H1 (cell line): ENCODE data around the gene DET1. TPM values are rescaled to one million over a fixed set of nuclear protein-coding genes. Genes with fewer than 3 reads are reported as not detected.

Experiments
- CTCF ChIA-PET: fragments of 300-600 bp; sonication (Branson Sonifier 250); formaldehyde crosslinking; loops from one replicate; lab custom pipeline; 2021; ENCODE audit not compliant: partially characterized antibody; lab: Charles Lee
- POLR2A ChIA-PET: fragments of 300-600 bp; sonication (Branson Sonifier 250); formaldehyde crosslinking; loops from one replicate; lab custom pipeline; 2021; ENCODE audit warnings: inconsistent platforms; ENCODE audit not compliant: partially characterized antibody; lab: Charles Lee
- DNase-seq, 2 experiments: peaks; one replicate each; pipeline versions ENCODE4 v3.0.0 to v3.0.0-alpha.2; 2010 to 2022; ENCODE audit warnings: low spot score in 2 of 2, low read depth in 1 of 2, mixed read lengths in 1 of 2
- FAIRE-seq: peaks from 2 replicates; lab custom pipeline; 2011; peaks lifted over from hg19 to GRCh38; lab: Jason Lieb, UNC
- H2AFZ ChIP-seq: 2 replicates; pipeline ENCODE4 v1.8.1; 2012; ENCODE audit warnings: low read length, inconsistent platforms
- H2AK5ac ChIP-seq: 2 replicates; pipeline ENCODE4 v1.6.1; 2013; ENCODE audit warnings: low read depth, low read length
- H2BK120ac ChIP-seq: replicated peaks from 2 replicates; pipeline ENCODE3; 2013; ENCODE audit warnings: low read depth, low read length, inconsistent platforms
- H2BK12ac ChIP-seq: 2 replicates; pipeline ENCODE4 v1.6.1; 2013; ENCODE audit warnings: low read depth, low read length
- H2BK15ac ChIP-seq: 2 replicates; pipeline ENCODE4 v1.6.1; 2013; ENCODE audit warnings: low read length
- H2BK20ac ChIP-seq: 2 replicates; pipeline ENCODE4 v1.6.1; 2013; ENCODE audit warnings: low read length
- H2BK5ac ChIP-seq: 2 replicates; pipeline ENCODE4 v1.6.1; 2013; ENCODE audit warnings: low read depth, low read length
- H3K14ac ChIP-seq: 2 replicates; pipeline ENCODE4 v1.6.1; 2013; ENCODE audit warnings: inconsistent platforms; ENCODE audit not compliant: insufficient read length
- H3K18ac ChIP-seq: 2 replicates; pipeline ENCODE4 v1.6.1; 2013; ENCODE audit warnings: low read length; ENCODE audit errors: extremely low read depth
- H3K23ac ChIP-seq: 2 replicates; pipeline ENCODE4 v1.6.1; 2013; ENCODE audit warnings: inconsistent platforms; ENCODE audit not compliant: insufficient read length
- H3K23me2 ChIP-seq: 2 replicates; pipeline ENCODE4 v1.6.1; 2013; ENCODE audit warnings: low read depth, low read length
- H3K27ac ChIP-seq: 2 replicates; pipeline ENCODE4 v1.6.1; 2011; ENCODE audit warnings: low read depth, low read length, inconsistent platforms
- H3K27me3 ChIP-seq, 4 experiments: replicated peaks in 1 of 4; 1 replicate in 1 of 4; 2 replicates in 3 of 4; pipeline versions ENCODE4 v1.6.1 to v1.8.1; 2011 to 2013; ENCODE audit warnings: low read length in 3 of 4, mild to moderate bottlenecking in 3 of 4, inconsistent platforms in 2 of 4, mixed read lengths in 2 of 4, moderate library complexity in 1 of 4; ENCODE audit not compliant: control insufficient read depth in 3 of 4, insufficient read depth in 3 of 4; ENCODE audit errors: extremely low read depth in 1 of 4
- H3K36me3 ChIP-seq, 4 experiments: 2 replicates each; pipeline versions ENCODE4 v1.6.1 to v1.8.1; 2011 to 2013; ENCODE audit warnings: mild to moderate bottlenecking in 4 of 4, low read length in 3 of 4, moderate library complexity in 2 of 4, control low read depth in 1 of 4, inconsistent platforms in 1 of 4; ENCODE audit not compliant: insufficient read depth in 4 of 4, control insufficient read depth in 2 of 4
- H3K4ac ChIP-seq: replicated peaks from 2 replicates; pipeline ENCODE3; 2013; ENCODE audit warnings: low read length, low read depth, mixed read lengths, inconsistent platforms; ENCODE audit not compliant: insufficient read length
- H3K4me1 ChIP-seq, 4 experiments: replicated peaks in 1 of 4; 1 replicate in 1 of 4; 2 replicates in 3 of 4; pipeline versions ENCODE4 v1.6.1 to v1.8.1; 2011 to 2013; ENCODE audit warnings: low read length in 3 of 4, inconsistent platforms in 2 of 4, mixed read lengths in 1 of 4; ENCODE audit not compliant: insufficient read depth in 4 of 4, control insufficient read depth in 3 of 4
- H3K4me2 ChIP-seq, 2 experiments: 2 replicates each; pipeline versions ENCODE4 v1.6.1 to v1.8.1; 2011 to 2013; ENCODE audit warnings: low read depth in 2 of 2, low read length in 2 of 2, control low read depth in 1 of 2, inconsistent platforms in 1 of 2, mild to moderate bottlenecking in 1 of 2; ENCODE audit not compliant: insufficient read depth in 1 of 2
- H3K4me3 ChIP-seq, 4 experiments: fragments of 200-600, 300-600 bp in 1 of 4; sonication (generic), shearing (Covaris generic), sonication (Bioruptor Twin) in 1 of 4; 2 replicates each; pipeline versions ENCODE4 v1.5.1 to v1.8.1; 2011 to 2016; ENCODE audit warnings: low read length in 4 of 4, low read depth in 3 of 4, control low read depth in 2 of 4, inconsistent platforms in 2 of 4, mild to moderate bottlenecking in 2 of 4, mixed read lengths in 1 of 4, moderate library complexity in 1 of 4; ENCODE audit not compliant: insufficient read depth in 2 of 4; ENCODE audit errors: extremely low read depth in 1 of 4
- H3K56ac ChIP-seq: replicated peaks from 2 replicates; pipeline ENCODE3; 2013; ENCODE audit warnings: low read depth, mild to moderate bottlenecking, mixed read lengths, low read length, inconsistent platforms; ENCODE audit not compliant: insufficient read length
- H3K79me1 ChIP-seq: 2 replicates; pipeline ENCODE4 v1.6.1; 2013; ENCODE audit warnings: low read depth, low read length, control low read depth
- H3K79me2 ChIP-seq, 2 experiments: 2 replicates each; pipeline versions ENCODE4 v1.6.1 to v1.8.1; 2012 to 2013; ENCODE audit warnings: low read length in 2 of 2, mild to moderate bottlenecking in 2 of 2, inconsistent platforms in 1 of 2; ENCODE audit not compliant: insufficient read depth in 2 of 2, control insufficient read depth in 1 of 2
- H3K9ac ChIP-seq, 4 experiments: replicated peaks in 1 of 4; 1 replicate in 1 of 4; 2 replicates in 3 of 4; pipeline versions ENCODE4 v1.6.1 to v1.8.1; 2011 to 2013; ENCODE audit warnings: low read depth in 3 of 4, low read length in 3 of 4, control low read depth in 2 of 4, mild to moderate bottlenecking in 2 of 4, moderate library complexity in 2 of 4, inconsistent platforms in 1 of 4; ENCODE audit errors: extremely low read depth in 1 of 4
- H3K9me3 ChIP-seq, 2 experiments: 2 replicates each; pipeline versions ENCODE4 v1.6.1 to v1.8.1; 2012 to 2013; ENCODE audit warnings: mild to moderate bottlenecking in 2 of 2, moderate library complexity in 2 of 2, control low read depth in 1 of 2, inconsistent platforms in 1 of 2, low read depth in 1 of 2, low read length in 1 of 2, mixed read lengths in 1 of 2; ENCODE audit not compliant: insufficient read depth in 2 of 2
- H4K20me1 ChIP-seq, 2 experiments: replicated peaks in 1 of 2; 2 replicates each; pipeline versions ENCODE3 to v1.8.1; 2011 to 2013; ENCODE audit warnings: inconsistent platforms in 2 of 2, low read length in 2 of 2, mild to moderate bottlenecking in 1 of 2; ENCODE audit not compliant: insufficient read depth in 2 of 2, control insufficient read depth in 1 of 2
- H4K5ac ChIP-seq: 2 replicates; pipeline ENCODE4 v1.6.1; 2013; ENCODE audit warnings: low read length, low read depth, mixed read lengths, inconsistent platforms; ENCODE audit not compliant: insufficient read length
- H4K8ac ChIP-seq: 2 replicates; pipeline ENCODE4 v1.8.0; 2013; ENCODE audit warnings: mild to moderate bottlenecking, moderate library complexity, low read length, inconsistent platforms; ENCODE audit not compliant: insufficient read depth; ENCODE audit errors: extremely low read depth
- H4K91ac ChIP-seq: replicated peaks from 2 replicates; pipeline ENCODE3; 2013; ENCODE audit warnings: low read length, mixed read lengths, inconsistent platforms; ENCODE audit not compliant: insufficient read length
- BCL11A ChIP-seq, 2 experiments: IDR thresholded peaks; one replicate each; pipeline ENCODE4 v1.6.1; 2011; ENCODE audit warnings: low read depth in 2 of 2, low read length in 2 of 2, mild to moderate bottlenecking in 2 of 2
- CTCF ChIP-seq, 3 experiments: IDR thresholded peaks; 1 replicate in 2 of 3; 2 replicates in 1 of 3; pipeline versions ENCODE4 v1.5.1 to v1.6.1; 2011; ENCODE audit warnings: low read length in 3 of 3, mild to moderate bottlenecking in 3 of 3, inconsistent platforms in 2 of 3, low read depth in 1 of 3, moderate library complexity in 1 of 3; ENCODE audit not compliant: insufficient read depth in 1 of 3; ENCODE audit errors: control extremely low read depth in 1 of 3
- EGR1 ChIP-seq: IDR thresholded peaks from 2 replicates; pipeline ENCODE4 v1.6.1; 2011; ENCODE audit warnings: low read depth, low read length, borderline replicate concordance
- EZH2 ChIP-seq: fragments of 200-600 bp; sonication (generic); IDR thresholded peaks from 2 replicates; pipeline ENCODE4 v1.7.1; 2012; ENCODE audit warnings: low read depth, mild to moderate bottlenecking, moderate library complexity, low read length, inconsistent platforms; ENCODE audit not compliant: severe bottlenecking
- FOSL1 ChIP-seq: IDR thresholded peaks from 2 replicates; pipeline ENCODE4 v1.6.1; 2011; ENCODE audit warnings: mild to moderate bottlenecking, low read depth, low read length, moderate library complexity; ENCODE audit not compliant: insufficient read depth
- GTF2F1 ChIP-seq: IDR thresholded peaks from 2 replicates; pipeline ENCODE4 v1.6.1; 2012; ENCODE audit warnings: low read depth, low read length, improper control_type of control experiment, borderline replicate concordance
- MAFK ChIP-seq: IDR thresholded peaks from 2 replicates; pipeline ENCODE4 v1.6.1; 2012; ENCODE audit warnings: low read depth, mild to moderate bottlenecking, improper control_type of control experiment, low read length
- SAP30 ChIP-seq: fragments of 300-600 bp; sonication (generic); IDR thresholded peaks from 2 replicates; pipeline ENCODE4 v1.7.1; 2012; ENCODE audit warnings: low read length, moderate library complexity, mild to moderate bottlenecking, inconsistent platforms; ENCODE audit not compliant: insufficient read depth, insufficient replicate concordance
- SP2 ChIP-seq: IDR thresholded peaks from 2 replicates; pipeline ENCODE4 v1.6.1; 2012; ENCODE audit warnings: mild to moderate bottlenecking, low read length, inconsistent platforms
- SUZ12 ChIP-seq: fragments of 200-600 bp; sonication (generic); IDR thresholded peaks from 2 replicates; pipeline ENCODE4 v1.6.1; 2012; ENCODE audit warnings: mild to moderate bottlenecking, inconsistent platforms, low read length, moderate library complexity, mixed read lengths
- TAF7 ChIP-seq: optimal IDR thresholded peaks from 2 replicates; pipeline ENCODE3; 2011; ENCODE audit warnings: low read depth, mild to moderate bottlenecking, inconsistent platforms, low read length, moderate library complexity, borderline replicate concordance
- WGBS, 2 experiments: shearing (Covaris generic) in 1 of 2; methylation state at CpG; one replicate each; pipeline versions ENCODE4 v1.1.6 to v1.1.7; 2013 to 2015; ENCODE audit warnings: low lambda C conversion rate in 2 of 2, mixed read lengths in 2 of 2, inconsistent platforms in 1 of 2, low coverage in 1 of 2, missing lambda C conversion rate in 1 of 2; ENCODE audit not compliant: insufficient replicate concordance in 2 of 2, insufficient coverage in 1 of 2, insufficient read length in 1 of 2; ENCODE audit errors: extremely low coverage in 1 of 2, missing lambda C conversion rate in 1 of 2; 5-methylcytosine and 5-hydroxymethylcytosine counted together
- polyA plus RNA-seq, 7 experiments: library from polyadenylated mRNA; depleted of rRNA in 3 of 7; stranded (reverse) in 5 of 7; unstranded in 2 of 7; fragments of >200 nt in 5 of 7; fragments of 200-250 nt in 2 of 7; gene quantifications; 1 replicate in 5 of 7; 2 replicates in 1 of 7; 4 replicates in 1 of 7; pipeline versions ENCODE4 v1.2.1 to v1.2.3, GENCODE V29; 2011 to 2013; ENCODE audit warnings: missing spikeins in 2 of 7, mixed read lengths in 2 of 7
- total RNA-seq: library from RNA; stranded (reverse); fragmentation: NEBNext Ultra II Directional; extraction: Animal tissue kit (Norgen Biotek cat#: 25700); gene quantifications from 2 replicates; pipeline ENCODE4 v1.2.1, GENCODE V29; 2021

Gene DET1
- total and polyA plus RNA-seq, 2 of the 8 experiments (the other 6 are each of a cell fraction or from before 2014, with no cell fraction given): 5.4 to 8.5 TPM

GRCh38 chr15:88509321-88509720 is 37.2 kb downstream of the DET1 start:
- Histone ChIP-seq H3K56ac (no peak overlapping the region), H3K9ac (no peak overlapping the region), H4K5ac (no peak overlapping the region), H2AFZ (no peak overlapping the region), H3K18ac (no peak overlapping the region), H2BK15ac (no peak overlapping the region), H2BK120ac (no peak overlapping the region), H3K23me2 (no peaks in the 10 kb centered on the region), H3K79me1 (no peaks in the 10 kb centered on the region), H2BK20ac (no peak overlapping the region), H3K27me3 (peaks cover 0 to 2% (median 0%) of the 10 kb centered on the region in 4 experiments; a peak in 2 of 7 replicates), H3K9me3 (no peaks in the 10 kb centered on the region), H3K79me2 (no peaks in the 10 kb centered on the region), H3K27ac (no peak overlapping the region), H4K91ac (no peak overlapping the region), H4K20me1 (peaks cover 0 to 2% of the 10 kb centered on the region in 2 experiments), H3K23ac (no peak overlapping the region), H3K4me3 (no peak overlapping the region), H3K36me3 (peaks cover 0 to 10% (median 2%) of the 10 kb centered on the region in 4 experiments; a peak in 3 of 8 replicates), H3K4me1 (peaks cover 0 to 7% (median 1%) of the 10 kb centered on the region in 4 experiments; a peak in 4 of 7 replicates), H2BK5ac (no peak overlapping the region), H2AK5ac (no peak overlapping the region), H2BK12ac (no peak overlapping the region), H3K14ac (no peak overlapping the region), H3K4me2 (no peak overlapping the region), H4K8ac (no peak overlapping the region), H3K4ac (no peak overlapping the region)
- CTCF ChIA-PET: interaction anchor here (0.6 to 0.9 kb wide), 2 partner anchors 20 to 237 kb away, joined by 3 to 4 read pairs; no protein-coding TSS in a partner anchor
- POLR2A ChIA-PET: no interaction called here
- no peak for DNase-seq
- 85% methylated on average over 4 of the region's 4 CpGs; no CpG with 5 or more reads in 1 of the 2 experiments for WGBS, 2 experiments
- no peak for FAIRE-seq
- no peak for TF ChIP-seq TAF7
- no peak for TF ChIP-seq CTCF (IDR thresholded peaks at IDR 0.05; ENCODE audit: control extremely low read depth in 1 of 3, insufficient read depth in 1 of 3, low read depth in 1 of 3, low read length in 3 of 3)
- TF ChIP-seq GTF2F1: no peak
- no peak for TF ChIP-seq FOSL1
- TF ChIP-seq SUZ12: no peak
- no peak for TF ChIP-seq EZH2
- no peak for TF ChIP-seq EGR1
- no peak for TF ChIP-seq BCL11A (IDR thresholded peaks at IDR 0.05; ENCODE audit: low read depth in 2 of 2, low read length in 2 of 2)
- no peak for TF ChIP-seq MAFK
- no peak for TF ChIP-seq SAP30
- no peak for TF ChIP-seq SP2
